ENCODE measurements around the gene INSC. TPM values are rescaled to one million over a fixed set of nuclear protein-coding genes. Genes with fewer than 3 reads are reported as not detected.

Gene INSC
- total RNA-seq, 2 experiments from 2014 or later, result not detected

DNA sequence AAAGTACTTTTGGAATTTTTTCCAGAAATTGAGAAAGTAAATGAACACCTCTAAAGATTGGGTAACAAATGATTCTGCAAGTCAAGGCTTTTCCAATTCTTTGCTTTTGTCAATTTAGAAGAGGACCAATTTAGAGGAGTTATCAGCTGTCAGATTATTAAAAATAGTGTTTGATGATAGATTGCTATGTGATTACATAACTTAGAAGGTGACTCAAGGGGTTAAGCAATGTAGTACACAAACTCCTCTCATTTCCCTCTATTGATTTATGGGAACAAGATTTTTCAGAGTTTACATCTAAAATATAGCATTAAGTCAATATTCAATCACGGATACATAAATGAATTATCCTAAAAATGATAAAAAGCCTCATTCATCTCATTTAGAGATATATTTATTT lies 70.3 kb downstream of the INSC start:
- ChIA-PET CTCF (no interaction called here), POLR2A (no interaction called here)
- H3K27ac Mint-ChIP-seq, result no peak overlapping the region
- H3K4me3 Mint-ChIP-seq, result no peak overlapping the region
- DNase-seq, result no peak
- intact Hi-C loops (cut with DNase I, micrococcal nuclease), result no loop called here
- H3K9me3 Mint-ChIP-seq, result no peaks in the 10 kb centered on the region
- no peaks in the 10 kb centered on the region for H3K36me3 Mint-ChIP-seq (ENCODE audit: low read depth)
- Histone ChIP-seq H3K4me1 (ENCODE audit: insufficient read depth, low read length) (no peaks in the 10 kb centered on the region), H3K4me3 (ENCODE audit: low read length) (no peak overlapping the region), H3K27me3 (ENCODE audit: control insufficient read depth in 1 of 2, insufficient read depth in 2 of 2, low read length in 2 of 2) (no peaks in the 10 kb centered on the region), H3K27ac (ENCODE audit: low read depth in 1 of 2, low read length in 2 of 2) (no peak overlapping the region), H3K36me3 (ENCODE audit: insufficient read depth, low read length) (no peaks in the 10 kb centered on the region), H3K9me3 (ENCODE audit: control insufficient read depth in 1 of 2, insufficient read depth in 1 of 2, low read length in 2 of 2) (no peaks in the 10 kb centered on the region)
- no peaks in the 10 kb centered on the region for H3K4me1 Mint-ChIP-seq (ENCODE audit: low read depth)
- ATAC-seq (ENCODE audit: poor library complexity), result no peak
- peaks cover 9% of the 10 kb centered on the region for H3K27me3 Mint-ChIP-seq
- TF ChIP-seq, protein P1, sequence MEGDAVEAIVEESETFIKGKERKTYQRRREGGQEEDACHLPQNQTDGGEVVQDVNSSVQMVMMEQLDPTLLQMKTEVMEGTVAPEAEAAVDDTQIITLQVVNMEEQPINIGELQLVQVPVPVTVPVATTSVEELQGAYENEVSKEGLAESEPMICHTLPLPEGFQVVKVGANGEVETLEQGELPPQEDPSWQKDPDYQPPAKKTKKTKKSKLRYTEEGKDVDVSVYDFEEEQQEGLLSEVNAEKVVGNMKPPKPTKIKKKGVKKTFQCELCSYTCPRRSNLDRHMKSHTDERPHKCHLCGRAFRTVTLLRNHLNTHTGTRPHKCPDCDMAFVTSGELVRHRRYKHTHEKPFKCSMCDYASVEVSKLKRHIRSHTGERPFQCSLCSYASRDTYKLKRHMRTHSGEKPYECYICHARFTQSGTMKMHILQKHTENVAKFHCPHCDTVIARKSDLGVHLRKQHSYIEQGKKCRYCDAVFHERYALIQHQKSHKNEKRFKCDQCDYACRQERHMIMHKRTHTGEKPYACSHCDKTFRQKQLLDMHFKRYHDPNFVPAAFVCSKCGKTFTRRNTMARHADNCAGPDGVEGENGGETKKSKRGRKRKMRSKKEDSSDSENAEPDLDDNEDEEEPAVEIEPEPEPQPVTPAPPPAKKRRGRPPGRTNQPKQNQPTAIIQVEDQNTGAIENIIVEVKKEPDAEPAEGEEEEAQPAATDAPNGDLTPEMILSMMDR (IDR thresholded peaks at IDR 0.05), result no peak

DNA sequence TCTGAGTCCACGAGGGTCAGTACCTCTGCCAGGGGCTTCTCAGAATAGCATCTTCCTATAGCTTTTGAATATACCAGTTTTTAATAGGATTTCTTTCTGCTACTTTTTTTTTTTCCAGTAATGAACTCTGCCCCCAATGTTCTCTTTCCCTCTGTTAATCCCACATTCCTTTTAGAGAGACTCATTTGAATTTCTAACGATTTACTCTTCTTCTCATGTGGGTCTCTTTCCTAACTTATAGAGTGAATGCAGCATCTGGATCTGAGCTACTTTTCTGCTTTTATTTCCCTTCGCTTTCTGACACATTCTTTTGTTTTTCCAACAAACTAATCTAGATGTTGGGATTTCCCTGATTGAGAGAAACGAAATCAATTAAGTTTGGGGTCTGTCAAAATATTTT lies 71.4 kb downstream of the INSC start:
- Mint-ChIP-seq H3K4me1 (ENCODE audit: low read depth) (no peaks in the 10 kb centered on the region), H3K4me3 (no peak overlapping the region), H3K9me3 (no peaks in the 10 kb centered on the region), H3K27me3 (peaks cover 10% of the 10 kb centered on the region), H3K36me3 (ENCODE audit: low read depth) (no peaks in the 10 kb centered on the region), H3K27ac (no peak overlapping the region)
- ChIA-PET CTCF (no interaction called here), POLR2A (no interaction called here)
- intact Hi-C loops (cut with DNase I, micrococcal nuclease), result no loop called here
- Histone ChIP-seq H3K36me3 (ENCODE audit: insufficient read depth, low read length) (no peaks in the 10 kb centered on the region), H3K9me3 (ENCODE audit: control insufficient read depth in 1 of 2, insufficient read depth in 1 of 2, low read length in 2 of 2) (no peaks in the 10 kb centered on the region), H3K4me1 (ENCODE audit: insufficient read depth, low read length) (no peaks in the 10 kb centered on the region), H3K27me3 (ENCODE audit: control insufficient read depth in 1 of 2, insufficient read depth in 2 of 2, low read length in 2 of 2) (no peaks in the 10 kb centered on the region), H3K27ac (ENCODE audit: low read depth in 1 of 2, low read length in 2 of 2) (no peak overlapping the region), H3K4me3 (ENCODE audit: low read length) (no peak overlapping the region)
- ATAC-seq (ENCODE audit: poor library complexity), result no peak
- DNase-seq, result no peak
- TF ChIP-seq, protein P1 (IDR thresholded peaks at IDR 0.05), result no peak

DNA sequence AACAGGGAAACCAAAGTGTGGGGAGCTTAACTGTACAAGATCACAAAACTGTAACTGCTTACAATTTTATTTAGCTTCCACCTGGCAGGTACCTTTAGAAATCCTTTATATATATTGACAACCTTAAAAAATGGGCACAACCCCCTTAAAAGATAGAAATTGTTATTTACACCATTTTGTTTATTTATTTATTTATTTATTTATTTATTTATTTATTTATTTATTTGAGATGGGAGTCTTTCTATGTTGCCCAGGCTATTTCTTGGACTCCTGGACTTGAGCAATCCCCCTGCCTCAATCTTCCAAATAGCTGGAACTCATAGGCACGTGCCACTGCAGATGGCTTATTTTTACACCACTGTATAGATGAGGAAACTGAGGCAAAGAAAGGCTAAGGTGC lies 74.5 kb downstream of the INSC start:
- no peaks in the 10 kb centered on the region for H3K36me3 ChIP-seq (ENCODE audit: insufficient read depth, low read length)
- Mint-ChIP-seq H3K36me3 (ENCODE audit: low read depth) (no peaks in the 10 kb centered on the region), H3K27me3 (peaks cover 10% of the 10 kb centered on the region), H3K9me3 (no peaks in the 10 kb centered on the region), H3K4me3 (no peak overlapping the region), H3K4me1 (ENCODE audit: low read depth) (no peaks in the 10 kb centered on the region), H3K27ac (no peak overlapping the region)
- no peak for DNase-seq
- intact Hi-C loops (cut with DNase I, micrococcal nuclease), result no loop called here
- TF ChIP-seq, protein P1 (IDR thresholded peaks at IDR 0.05), result no peak
- no peak overlapping the region for H3K4me3 ChIP-seq (ENCODE audit: low read length)
- ChIA-PET POLR2A (no interaction called here), CTCF (no interaction called here)
- no peak overlapping the region for H3K27ac ChIP-seq (ENCODE audit: low read depth in 1 of 2, low read length in 2 of 2)
- ATAC-seq (ENCODE audit: poor library complexity), result no peak
- H3K27me3 ChIP-seq (ENCODE audit: control insufficient read depth in 1 of 2, insufficient read depth in 2 of 2, low read length in 2 of 2), result no peaks in the 10 kb centered on the region
- H3K9me3 ChIP-seq (ENCODE audit: control insufficient read depth in 1 of 2, insufficient read depth in 1 of 2, low read length in 2 of 2), result no peaks in the 10 kb centered on the region
- no peaks in the 10 kb centered on the region for H3K4me1 ChIP-seq (ENCODE audit: insufficient read depth, low read length)
